ENCODE measurements around the gene AMZ1.

The AMZ1 gene

DNA sequence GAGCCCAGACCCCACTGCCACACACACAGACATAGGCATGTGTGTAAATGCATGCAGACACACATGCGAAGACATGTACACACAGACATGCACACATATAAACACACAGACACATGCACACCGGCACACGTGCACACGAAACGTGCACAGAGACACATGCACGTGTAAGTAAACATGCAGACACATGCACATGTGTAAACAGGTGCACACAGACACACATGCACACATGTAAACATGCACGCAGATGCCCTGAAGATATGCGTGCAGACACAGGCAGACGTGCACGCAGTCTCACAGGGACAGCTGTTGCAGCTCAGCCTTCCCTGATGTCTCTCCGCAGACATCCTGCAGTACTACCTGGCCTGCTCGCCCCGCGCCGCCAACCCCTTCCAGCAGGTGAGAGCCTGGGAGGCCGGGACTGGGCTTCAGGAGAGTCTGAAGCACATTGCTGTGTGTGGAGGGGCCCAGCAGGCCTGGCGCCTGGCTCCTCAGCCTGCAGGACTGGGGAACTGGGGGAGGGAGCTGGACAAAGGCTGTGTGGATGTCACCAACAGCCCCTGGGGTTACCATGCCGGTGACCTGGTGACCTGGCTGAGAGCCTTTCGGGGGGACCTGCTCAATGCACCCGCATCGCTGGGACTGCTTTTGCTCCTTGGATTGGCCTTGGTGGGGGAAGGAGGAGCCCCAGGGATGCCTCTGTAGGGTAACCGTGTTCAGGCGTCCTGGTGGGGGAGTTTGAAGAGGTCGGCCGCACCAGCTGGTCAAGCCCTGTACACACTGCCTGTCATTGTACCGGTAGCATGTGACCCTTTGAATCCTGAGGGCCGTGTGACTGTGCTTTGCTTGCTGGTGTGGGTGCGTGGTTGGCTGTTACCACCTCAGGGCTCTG is 35.9 kb upstream of the AMZ1 start:
- DNase-seq, result no peak

DNA sequence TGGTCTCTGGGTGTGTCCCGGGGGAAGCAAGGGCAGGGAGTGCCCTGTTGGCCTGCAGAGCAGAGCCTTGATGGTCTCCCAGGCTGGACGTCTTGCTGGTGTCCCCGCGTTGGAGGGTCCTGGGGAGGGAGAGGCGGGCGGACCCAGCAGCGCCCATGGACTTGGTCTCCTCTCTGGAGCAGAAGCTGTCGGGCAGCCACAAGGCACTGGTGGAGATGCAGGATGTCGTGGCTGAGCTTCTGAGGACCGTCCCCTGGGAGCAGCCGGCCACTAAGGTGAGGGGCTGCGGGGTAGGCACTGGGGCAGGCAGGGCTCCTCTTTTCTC is 35.3 kb upstream of the AMZ1 start:
- DNase-seq, result no peak

DNA sequence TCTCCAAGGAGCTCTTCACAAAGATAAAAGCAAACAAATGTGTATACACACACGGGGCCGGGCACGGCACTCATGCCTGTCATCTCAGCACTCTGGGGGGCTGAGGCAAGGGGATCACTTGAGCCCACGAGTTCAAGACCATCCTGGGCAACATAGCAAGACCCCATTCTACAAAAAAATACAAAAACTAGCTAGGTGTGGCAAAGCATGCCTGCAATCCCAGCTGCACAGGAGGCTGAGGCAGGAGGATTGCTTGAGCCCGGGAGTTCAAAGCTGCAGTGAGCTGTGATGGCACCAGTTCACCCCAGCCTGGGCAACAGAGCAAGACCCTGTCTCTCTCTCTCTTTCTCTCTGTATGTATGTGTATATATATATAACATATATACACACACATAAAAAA is 33.9 kb upstream of the AMZ1 start:
- DNase-seq, result no peak

DNA sequence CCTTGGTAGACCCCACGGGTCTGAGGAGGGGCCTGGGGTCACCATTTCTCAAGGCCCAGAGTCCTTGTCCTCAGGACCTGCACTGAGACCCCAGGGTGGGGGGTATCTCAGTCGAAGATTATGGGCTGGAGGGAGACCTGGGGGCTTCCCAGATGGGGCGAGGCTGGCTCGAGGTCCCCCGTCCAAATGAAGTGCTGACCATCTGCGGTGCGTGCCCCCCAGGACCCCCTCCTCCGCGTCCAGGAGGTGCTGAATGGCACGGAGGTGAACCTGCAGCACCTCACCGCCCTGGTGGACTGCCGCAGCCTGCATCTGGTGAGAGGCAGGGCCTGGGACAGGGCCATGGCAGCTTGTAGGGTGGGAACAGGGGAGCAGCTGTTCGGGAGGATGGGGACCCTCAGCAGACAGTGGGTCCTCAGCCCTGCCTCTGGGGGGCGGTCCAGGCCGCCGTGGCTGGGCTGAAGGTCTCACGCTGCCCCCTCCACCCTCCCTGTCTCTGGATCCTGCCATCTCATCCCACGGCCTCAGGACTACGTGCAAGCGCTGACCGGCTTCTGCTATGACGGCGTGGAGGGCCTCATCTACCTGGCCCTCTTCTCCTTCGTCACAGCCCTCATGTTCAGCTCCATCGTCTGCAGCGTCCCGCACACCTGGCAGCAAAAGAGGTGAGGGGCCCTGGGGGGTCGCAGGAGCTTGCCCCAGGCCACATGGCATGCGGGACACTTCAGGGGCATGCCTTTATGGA is 32.0 kb upstream of the AMZ1 start:
- no peak for DNase-seq

DNA sequence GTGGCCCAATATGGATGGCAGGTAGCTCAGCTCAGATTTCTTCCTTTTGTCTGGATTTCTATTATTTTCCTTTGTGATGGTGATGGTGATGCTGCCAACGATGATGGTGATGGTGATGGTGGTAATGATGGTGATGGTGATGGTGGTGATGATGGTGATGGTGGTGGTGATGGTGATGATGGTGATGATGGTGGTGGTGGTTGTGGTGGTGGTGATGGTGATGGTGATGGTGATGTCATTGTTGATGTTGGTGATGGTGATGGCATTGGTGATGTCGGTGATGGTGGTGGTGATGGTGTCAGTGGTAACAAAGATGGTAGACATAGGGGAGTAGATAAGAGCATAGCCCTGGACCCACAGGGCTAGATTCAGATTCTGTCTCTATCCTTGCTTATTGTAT is 30.8 kb upstream of the AMZ1 start:
- DNase-seq, result no peak

DNA sequence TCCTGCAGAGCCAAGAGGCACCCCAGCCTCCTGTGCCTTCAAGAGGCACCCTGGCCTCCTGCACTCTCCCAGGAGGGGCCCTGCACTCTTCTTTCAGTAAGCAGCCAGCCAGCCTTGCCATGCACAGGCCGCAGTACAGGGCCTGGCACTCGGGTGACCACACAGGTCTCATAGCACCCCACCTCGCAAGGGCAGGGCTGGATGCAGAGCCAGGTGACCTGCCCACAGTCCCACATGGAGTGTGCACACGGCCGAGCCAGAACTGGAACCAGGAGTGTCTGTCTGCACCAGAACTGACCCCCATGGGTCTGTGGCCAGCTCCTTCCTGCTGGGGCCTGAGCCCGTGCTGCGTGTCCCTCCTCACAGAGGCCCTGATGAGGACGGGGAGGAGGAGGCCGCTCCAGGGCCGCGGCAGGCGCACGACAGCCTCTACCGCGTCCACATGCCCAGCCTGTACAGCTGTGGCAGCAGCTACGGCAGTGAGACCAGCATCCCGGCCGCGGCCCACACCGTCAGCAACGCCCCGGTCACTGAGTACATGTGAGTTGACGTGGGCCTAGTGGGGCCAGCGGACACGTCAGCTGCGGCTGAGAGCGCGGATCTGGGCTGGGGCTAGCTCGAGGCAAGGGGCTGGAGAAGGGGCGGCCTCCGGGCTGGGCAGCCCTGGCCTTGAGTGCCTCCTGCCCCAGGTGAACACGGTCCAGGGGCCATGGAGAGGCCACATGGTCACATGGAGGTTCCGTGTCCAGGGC is 29.9 kb upstream of the AMZ1 start:
- DNase-seq, result no peak

DNA sequence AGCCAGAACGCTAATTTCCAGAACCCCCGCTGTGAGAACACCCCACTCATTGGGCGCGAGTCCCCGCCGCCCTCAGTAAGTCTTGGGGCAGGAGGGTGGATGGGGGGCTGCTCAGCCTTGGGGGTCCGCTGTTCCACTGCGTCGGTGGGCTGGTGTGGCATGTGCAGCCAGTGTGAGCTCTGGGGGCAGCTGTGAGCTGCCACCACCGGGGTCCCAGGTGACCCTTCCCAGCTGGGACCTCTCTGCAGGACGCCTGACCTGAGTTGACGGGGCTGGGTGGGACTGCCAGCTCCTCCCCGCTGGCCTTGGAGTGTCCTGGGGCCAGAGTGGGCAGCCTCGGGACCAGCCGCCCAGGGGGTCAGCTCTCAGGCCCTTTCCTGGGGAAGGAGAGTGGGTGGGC is 29.1 kb upstream of the AMZ1 start:
- DNase-seq, result no peak

DNA sequence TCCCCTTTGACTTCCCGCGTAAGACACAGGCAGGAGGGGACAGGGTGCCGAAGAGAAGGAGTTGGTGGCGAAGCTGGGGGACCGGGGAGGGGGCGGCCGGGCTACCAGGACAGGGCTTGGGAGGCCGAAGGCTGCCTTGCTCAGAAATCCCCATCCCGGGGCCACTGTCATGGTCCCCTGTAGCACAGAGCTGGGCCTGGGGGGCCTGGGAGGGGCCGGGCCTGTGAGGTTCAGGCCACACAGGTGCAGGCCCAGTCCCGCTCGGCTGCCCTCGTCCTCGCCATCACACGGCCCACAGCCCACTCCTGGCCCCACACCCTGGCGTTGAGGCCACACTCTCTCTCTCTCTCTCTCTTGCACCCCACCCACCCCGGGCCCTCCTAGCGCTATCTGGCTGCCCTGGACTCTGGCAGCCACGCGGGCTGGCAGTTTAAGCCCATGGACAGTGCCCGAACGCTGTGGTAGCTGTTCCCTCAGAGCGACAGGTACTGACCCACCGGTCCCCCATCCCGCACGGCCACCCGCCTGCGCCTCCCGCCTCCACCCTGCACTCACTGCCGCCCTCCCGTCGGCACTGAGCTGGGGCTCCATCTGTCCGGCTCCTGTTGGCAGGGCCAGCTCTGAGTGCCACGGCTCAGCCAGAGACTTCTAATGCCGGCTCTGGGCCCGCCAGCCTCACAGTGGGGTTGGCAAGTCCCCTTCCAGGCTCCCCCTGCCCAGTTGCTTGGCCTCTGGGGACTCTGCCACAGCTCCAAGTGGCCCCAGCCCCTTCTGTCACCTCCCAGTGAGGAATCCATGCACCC is 28.2 kb upstream of the AMZ1 start:
- DNase-seq, result no peak

DNA sequence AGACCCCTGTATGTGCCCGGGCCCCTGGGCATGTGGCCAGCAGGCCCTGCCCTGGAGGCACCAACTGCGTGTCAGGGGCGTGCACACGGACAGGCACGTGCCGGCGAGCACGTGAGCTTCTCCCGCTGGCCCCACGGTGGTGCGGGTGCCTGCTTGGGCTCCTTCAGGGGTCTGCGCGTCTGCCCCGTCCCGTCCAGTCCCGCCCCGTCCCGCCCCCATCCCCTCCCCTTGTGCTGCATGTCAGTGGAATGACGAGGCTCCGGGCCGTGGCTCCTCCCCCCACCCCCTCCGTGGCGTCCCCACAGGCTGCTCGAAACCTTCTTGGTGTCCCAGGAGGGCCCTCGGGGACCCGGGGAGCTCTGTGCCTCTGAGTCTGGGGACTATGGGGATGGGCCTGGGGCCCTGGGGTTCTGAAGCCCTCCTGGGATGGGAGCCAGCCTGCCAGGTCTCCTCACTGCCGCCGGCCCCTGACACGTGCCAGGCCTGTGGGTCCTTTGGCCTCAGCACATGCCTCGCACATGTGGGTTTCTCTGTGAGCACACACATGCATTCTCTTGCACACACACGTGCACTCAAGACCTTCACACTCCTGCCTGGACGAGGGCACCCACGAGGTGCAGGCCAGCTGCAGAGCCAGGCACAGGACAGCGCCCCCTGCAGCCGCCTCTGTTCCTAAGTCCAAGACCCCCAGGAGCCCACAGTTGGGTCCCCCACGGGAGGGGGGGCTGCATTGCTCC is 27.5 kb upstream of the AMZ1 start:
- no peak for DNase-seq

DNA sequence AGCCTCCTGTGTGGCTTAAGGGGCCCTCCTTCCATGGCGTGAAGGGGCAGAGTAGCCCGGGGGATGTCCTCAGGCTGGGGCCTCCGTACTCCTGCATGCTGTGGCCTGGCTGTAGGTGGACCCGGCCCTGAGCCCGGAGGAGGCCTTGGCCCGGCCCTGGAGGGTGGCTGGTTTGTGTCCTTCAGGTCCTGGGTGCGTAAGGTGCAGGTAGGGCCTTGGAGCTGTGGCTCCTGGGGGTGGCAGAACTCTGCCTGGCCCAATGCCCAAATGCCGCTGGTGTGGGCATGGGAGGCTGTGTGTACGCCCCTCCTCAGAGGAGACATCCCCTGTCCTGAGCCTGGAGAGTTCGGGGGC is 26.9 kb upstream of the AMZ1 start:
- no peak for DNase-seq

DNA sequence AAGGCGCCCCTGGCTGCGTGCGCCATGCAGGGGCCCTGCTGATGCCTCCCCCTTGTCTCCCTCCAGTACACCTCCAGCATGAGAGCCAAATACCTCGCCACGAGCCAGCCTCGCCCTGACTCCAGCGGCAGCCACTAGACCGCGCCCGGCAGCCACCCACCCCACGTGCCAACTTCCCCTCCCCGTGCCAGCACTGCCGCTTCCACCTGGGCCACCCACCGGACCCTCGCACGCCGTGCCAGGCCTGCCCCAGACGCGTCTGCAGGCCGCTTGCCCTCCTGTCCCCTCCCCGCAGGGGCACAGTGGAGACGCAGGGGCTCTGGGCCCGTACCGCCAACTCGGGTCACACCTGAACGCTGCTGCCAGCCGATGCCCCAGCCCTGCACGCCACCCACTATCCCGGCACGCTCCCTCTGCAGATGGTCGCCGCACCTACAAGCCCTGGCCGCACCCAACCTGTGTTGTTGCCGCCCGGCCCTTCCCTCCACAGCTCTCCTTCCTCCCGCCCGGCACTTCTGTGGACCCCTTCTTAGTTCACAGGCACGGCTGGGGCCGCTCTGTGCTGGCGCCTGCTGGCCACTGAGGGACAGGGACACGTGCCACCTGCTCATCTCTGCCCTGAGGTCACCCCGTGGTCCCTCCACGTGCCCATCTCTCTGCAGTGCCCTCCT is 26.3 kb upstream of the AMZ1 start:
- no peak for DNase-seq

DNA sequence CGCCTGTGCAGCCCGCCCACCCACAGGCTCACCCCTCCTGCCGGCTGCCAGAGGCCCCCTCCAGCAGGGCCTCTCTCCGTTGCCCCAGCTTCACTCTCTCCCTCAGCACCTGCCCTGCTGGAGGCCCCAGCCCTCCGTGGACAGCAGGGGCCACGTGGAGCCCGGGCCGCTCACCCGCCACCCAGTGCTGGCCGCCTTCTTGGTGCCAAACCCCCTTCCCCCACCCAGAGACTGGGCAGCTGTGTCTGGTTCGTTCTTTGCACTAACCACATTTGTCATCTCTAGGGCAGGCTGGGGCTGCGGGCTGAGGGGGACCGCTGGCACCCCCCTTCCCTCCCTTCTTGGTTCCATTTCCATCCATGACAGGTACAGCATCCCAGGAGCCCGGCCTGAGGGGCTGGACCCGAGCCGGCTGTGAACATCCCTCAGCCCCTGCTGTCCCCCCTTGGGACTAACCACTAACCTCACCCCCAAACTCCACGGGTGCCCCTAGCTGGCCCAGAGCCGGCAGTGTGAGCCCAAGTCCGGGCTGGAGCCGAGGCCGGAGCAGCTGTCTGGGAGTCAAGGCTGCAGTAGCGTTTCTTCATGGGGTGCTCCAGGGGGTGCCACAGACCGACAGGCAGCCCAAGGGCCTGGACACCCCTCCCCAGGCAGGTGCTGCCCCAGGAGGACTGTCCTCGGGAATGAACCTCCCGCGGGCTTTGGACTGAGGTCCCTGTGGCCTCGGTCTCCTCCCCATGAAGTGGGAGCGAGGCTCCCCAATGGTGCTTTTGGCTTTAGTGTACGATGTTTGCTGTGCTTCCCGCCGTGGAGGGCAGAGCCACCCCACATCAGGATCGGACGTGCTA is 25.5 kb upstream of the AMZ1 start:
- DNase-seq, result no peak

DNA sequence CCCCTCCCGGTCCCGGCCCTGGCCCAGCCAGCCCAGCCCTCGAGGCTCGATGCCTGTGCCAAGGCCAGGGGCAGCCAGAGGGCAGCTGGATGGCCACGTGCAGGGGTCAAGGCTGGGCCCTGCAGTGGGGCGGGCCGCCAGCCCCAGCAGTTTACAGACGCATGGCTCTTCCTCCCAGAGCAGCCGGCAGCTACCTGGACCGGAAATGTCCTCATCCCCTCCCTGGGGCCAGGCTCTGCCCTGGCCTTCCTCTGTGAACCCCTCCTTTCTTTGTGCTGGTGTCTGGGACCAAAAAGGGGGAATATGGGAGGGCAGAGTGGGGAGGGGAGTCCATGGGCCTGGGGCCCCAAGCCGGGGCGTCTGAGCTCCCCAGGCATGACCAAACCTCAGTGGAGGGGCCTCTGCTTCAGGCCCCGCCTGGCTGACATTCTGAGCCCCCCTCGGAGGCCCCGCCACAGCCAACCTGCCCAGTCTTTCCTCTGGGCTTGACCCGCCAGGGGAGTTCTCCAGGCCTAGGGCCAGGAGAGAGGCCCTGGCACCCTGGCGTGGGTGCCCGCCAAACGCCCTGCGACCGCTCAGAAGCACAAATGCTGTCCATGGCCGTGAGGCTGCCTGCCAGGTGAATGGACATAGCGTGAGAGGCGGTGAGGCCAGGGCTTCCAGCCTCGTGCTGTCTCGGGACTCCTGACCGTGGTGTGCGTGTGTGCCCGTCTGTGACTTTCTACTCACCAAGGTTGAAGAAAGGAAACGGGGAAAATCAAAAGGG is 24.7 kb upstream of the AMZ1 start:
- DNase-seq, result no peak

DNA sequence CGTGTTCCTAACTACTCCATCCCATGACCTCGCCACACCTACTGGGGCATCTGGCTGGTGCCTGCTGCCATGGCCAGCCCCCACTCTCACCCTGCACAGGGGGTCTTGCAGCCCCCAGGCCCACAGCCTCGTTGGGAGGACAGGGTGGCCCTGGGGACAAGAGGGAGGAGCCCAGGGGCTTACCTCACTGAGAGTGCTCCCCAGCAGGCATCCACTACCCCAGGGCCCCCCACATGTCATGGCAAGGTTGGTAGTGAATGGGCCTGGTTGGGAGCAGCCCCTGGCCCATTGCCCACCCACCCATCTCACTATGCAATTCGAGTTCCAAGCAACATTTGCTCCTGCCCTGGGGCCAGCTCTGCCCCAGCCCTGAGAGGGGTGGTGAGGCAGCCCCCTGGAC is 24.0 kb upstream of the AMZ1 start:
- no peak for DNase-seq

DNA sequence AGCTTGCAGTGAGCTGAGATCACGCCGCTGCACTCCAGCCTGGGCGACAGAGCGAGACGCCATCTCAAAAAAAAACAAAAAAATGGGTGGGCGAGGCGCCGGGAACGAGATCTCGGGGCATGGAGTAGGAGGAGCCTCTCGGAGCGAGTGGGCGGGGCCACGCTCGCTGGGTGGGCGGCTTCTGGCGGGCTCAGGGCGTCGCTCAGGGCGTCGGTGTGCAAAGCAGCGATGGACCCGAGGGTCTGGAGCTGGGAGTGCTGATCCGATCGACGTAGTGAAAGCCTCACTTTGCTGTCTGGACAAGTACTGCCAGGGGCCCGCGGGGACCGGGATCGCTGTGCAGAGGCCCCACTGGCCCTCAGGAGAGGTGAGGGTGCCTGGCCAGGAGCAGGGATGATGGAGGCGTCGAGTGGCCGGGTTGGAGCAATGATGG is 22.6 kb upstream of the AMZ1 start:
- no peak for DNase-seq

DNA sequence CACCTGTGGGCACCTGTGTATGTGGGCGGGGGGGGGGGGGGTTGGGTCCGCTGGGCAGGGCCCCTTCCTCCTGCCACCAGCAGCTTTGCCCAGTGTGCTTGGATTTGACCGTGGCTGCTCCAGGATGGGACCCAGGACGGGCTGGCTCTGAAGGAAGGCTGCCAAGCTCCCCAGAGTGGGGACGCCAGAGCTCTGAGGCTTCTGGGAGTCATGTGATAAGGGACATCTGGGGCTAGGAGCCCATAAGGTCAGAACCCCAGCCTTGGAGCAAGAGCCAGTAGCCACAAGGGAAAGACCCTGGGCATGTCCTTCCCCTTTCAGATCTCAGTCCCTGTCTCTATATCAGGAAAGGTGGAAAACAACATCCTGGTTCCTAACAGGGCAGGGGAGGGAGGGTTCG is 21.8 kb upstream of the AMZ1 start:
- DNase-seq, result no peak

DNA sequence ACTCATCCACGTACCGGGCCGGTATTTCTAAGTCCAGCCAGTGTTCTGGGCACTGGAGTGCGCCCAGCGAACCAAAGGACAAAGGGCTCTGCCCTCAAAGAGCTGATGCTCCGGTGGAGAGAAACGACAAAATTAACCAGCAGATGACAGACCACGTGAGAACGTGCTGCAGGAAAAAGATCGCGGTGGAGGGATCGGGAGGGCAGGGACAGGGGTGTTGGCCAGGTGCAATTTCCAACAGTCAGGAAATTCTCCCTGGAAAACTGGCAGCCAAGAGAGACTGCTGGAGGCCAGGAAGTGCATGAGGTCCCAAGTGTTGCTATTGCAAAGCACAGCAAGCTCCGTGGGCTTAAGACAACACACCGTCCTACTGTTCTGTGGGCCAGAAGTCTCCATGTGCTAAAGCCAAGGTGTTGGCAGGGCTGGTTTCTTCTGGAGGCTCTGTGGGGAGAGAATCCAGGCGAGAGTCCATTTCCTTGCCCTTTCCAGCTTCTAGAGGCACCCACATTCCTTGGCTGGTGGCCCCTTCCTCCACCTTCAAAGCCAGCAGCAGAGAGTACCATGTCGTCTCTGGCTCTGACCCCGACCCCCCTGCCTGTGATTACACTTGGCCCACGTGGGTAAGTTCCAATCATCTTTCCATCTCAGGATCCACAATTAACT is 21.3 kb upstream of the AMZ1 start:
- DNase-seq, result no peak

DNA sequence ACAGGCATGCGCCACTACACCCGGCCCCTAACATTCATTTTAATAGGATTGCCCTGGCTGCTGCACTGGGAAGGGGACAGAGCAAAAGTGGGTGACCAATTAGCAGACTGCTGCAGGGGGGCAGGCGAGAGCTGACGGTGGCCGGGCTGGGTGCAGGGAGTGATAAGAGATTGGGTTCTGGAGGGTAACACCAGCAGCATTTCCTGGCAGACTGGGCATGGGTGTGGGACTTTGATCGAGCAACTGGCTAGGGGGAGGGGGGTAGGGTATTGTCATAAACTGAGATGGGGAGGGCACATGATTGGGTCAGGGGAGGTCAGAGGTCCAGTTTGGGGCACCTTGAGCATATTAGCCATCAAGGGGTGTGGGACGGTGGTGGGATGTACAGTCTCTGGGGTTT is 20.2 kb upstream of the AMZ1 start:
- no peak for DNase-seq

DNA sequence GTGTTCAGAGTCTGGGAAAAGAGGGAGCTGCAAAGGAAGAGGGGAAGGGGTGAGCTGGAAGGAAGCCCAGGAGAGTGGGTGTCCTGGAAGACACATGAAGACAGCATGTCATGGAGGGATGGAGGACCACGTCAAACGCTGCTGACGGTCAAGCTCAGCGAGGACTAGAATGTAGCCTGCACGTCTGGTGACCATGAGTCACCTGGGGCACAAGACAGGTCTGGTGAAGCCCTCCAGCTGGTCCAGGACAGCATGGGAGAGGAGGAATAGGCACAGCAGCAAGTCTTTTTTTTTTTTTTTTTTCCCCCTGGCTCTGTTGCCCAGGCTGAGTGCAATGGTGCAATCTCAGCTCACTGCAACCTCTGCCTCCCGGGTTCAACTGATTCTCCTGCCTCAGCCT is 19.6 kb upstream of the AMZ1 start:
- DNase-seq, result no peak
